Left colon (tissue), 2 donors: ENCODE data around the gene TDG. TPM values are rescaled to one million over a fixed set of nuclear protein-coding genes. Genes with fewer than 3 reads are reported as not detected.
A peak's percentile ranks its signal among the peaks of the same experiment; 100 is the strongest.

Source experiments
- ATAC-seq: fragments of 200-7000 bp; cut with Tn5 transposase; one replicate; pipeline ENCODE4 v1.9.1; 2020; ENCODE audit warnings: mild to moderate bottlenecking, moderate library complexity
- DNase-seq, 2 donors: peaks; one replicate each; pipeline ENCODE4 v3.0.0-alpha.2; 2020
- intact Hi-C, 2 donors: fragments of 100-400 bp; cut with DNase I in 1 of 2; cut with micrococcal nuclease in 1 of 2; formaldehyde crosslinking; loops; one replicate each; pipeline versions ENCODE4 v1.11.2 to v1.14.0; 2022; cut with DNase I, micrococcal nuclease
- total RNA-seq, 2 donors: library from RNA; stranded (reverse); fragmentation: NEBNext Ultra II Directional; extraction: Animal tissue kit (Norgen Biotek cat#: 25700); gene quantifications; one replicate each; pipeline ENCODE4 v1.2.1, GENCODE V29; 2021
- donor health status: DM: no; HTN: no; CAD: no.
- donor health status: DM: yes; HTN: yes; CAD: no.

The TDG gene
- total RNA-seq, 2 donors from 2014 or later = 22.7 to 31.6 TPM

GRCh38 chr12:103956509-103957027, 9.1 kb upstream of the TDG start:
- ATAC-seq (peak; percentile 56), DNase-seq (peak in 1 of 2 donors; percentile 53)
- intact Hi-C loops = loop anchor here in 1 of 2 donors (10.0 kb wide), 1 partner anchor 148 kb away; no protein-coding TSS in a partner anchor

GRCh38 chr12:103957865-103958388, 7.7 kb upstream of the TDG start:
- intact Hi-C loops = loop anchor here in 1 of 2 donors (10.0 kb wide), 1 partner anchor 147 kb away; no protein-coding TSS in a partner anchor
- ATAC-seq (no peak), DNase-seq (no peak)

- no peak for ATAC-seq
Observed at GRCh38 chr12:103958621-103959020, 7.1 kb upstream of the TDG start.

GRCh38 chr12:103960616-103961227, 5.0 kb upstream of the TDG start:
- no peak for DNase-seq
- intact Hi-C loops = loop anchor here in 1 of 2 donors (10.0 kb wide), 1 partner anchor 104 kb away; the partner anchor contains the start of gene HCFC2
- no peak for ATAC-seq

More at GRCh38 chr12:103958621-103959020, 7.1 kb upstream of the TDG start:
- intact Hi-C loops = loop anchor here in 1 of 2 donors (10.0 kb wide), 1 partner anchor 146 kb away; no protein-coding TSS in a partner anchor
- no peak for DNase-seq

- ATAC-seq = no peak
- intact Hi-C loops = loop anchor here in 1 of 2 donors (10.0 kb wide), 1 partner anchor 102 kb away; the partner anchor contains the start of gene HCFC2
- DNase-seq = no peak
Observed at GRCh38 chr12:103962493-103962892, 3.2 kb upstream of the TDG start.

GRCh38 chr12:103964805-103965204, 867 bp upstream of the TDG start:
- intact Hi-C loops = loop anchor here in 1 of 2 donors (10.0 kb wide), 1 partner anchor 100 kb away; the partner anchor contains the start of gene HCFC2
- ATAC-seq (peak; percentile 41), DNase-seq (no peak)

- DNase-seq = no peak
- ATAC-seq = no peak
- intact Hi-C loops = loop anchor here in 1 of 2 donors (10.0 kb wide), 1 partner anchor 100 kb away; the partner anchor contains the start of gene HCFC2
Observed at GRCh38 chr12:103965255-103965589, 450 bp upstream of the TDG start.

GRCh38 chr12:103966736-103967135, 1.1 kb downstream of the TDG start:
- intact Hi-C loops = loop anchor here in 1 of 2 donors (10.0 kb wide), 1 partner anchor 98 kb away; the partner anchor contains the start of gene HCFC2
- ATAC-seq (no peak), DNase-seq (no peak)

GRCh38 chr12:103969391-103969790, 3.7 kb downstream of the TDG start:
- DNase-seq (no peak), ATAC-seq (no peak)
- intact Hi-C loops = loop anchor here in 1 of 2 donors (10.0 kb wide), 1 partner anchor 95 kb away; the partner anchor contains the start of gene HCFC2

- DNase-seq = no peak
- intact Hi-C loops = no loop called here
- no peak for ATAC-seq
Observed at GRCh38 chr12:103973909-103974308, 8.2 kb downstream of the TDG start.

GRCh38 chr12:103975368-103975767, 9.7 kb downstream of the TDG start:
- intact Hi-C loops = no loop called here
- ATAC-seq (no peak), DNase-seq (no peak)

- ATAC-seq (no peak), DNase-seq (no peak)
- intact Hi-C loops = no loop called here
Observed at GRCh38 chr12:103978384-103978982, 12.8 kb downstream of the TDG start.

- ATAC-seq = no peak
- no peak for DNase-seq
- intact Hi-C loops = no loop called here
Observed at GRCh38 chr12:103986829-103987228, 21.2 kb downstream of the TDG start.

- intact Hi-C loops = no loop called here
- DNase-seq (no peak), ATAC-seq (no peak)
Observed at GRCh38 chr12:103994235-103994634, 28.6 kb downstream of the TDG start.

- no peak for DNase-seq
- intact Hi-C loops = no loop called here
- no peak for ATAC-seq
Observed at GRCh38 chr12:103996595-103996994, 30.9 kb downstream of the TDG start.

GRCh38 chr12:103997286-103997900, 31.7 kb downstream of the TDG start:
- intact Hi-C loops = no loop called here
- ATAC-seq (no peak), DNase-seq (no peak)

GRCh38 chr12:103998976-103999375, 33.3 kb downstream of the TDG start:
- no peak for ATAC-seq
- DNase-seq = no peak
- intact Hi-C loops = no loop called here

- no peak for DNase-seq
- no peak for ATAC-seq
- intact Hi-C loops = no loop called here
Observed at GRCh38 chr12:104000807-104001434, 35.2 kb downstream of the TDG start.

GRCh38 chr12:104002686-104003085, 37.0 kb downstream of the TDG start:
- ATAC-seq = no peak
- intact Hi-C loops = no loop called here
- no peak for DNase-seq
